ENCODE data around the gene ACSL3. TPM values are rescaled to one million over a fixed set of nuclear protein-coding genes. Genes with fewer than 3 reads are reported as not detected.

The ACSL3 gene
- total RNA-seq, 1 experiment from 2014 or later = 100 TPM

- CTCF ChIA-PET = no interaction called here
- no peaks in the 10 kb centered on the region for H3K9me3 Mint-ChIP-seq
- H3K27me3 Mint-ChIP-seq (ENCODE audit: low read depth) = no peaks in the 10 kb centered on the region
- H3K4me3 Mint-ChIP-seq = no peak overlapping the region
- POLR2A ChIA-PET = interaction anchor here (0.6 kb wide), 1 partner anchor 118 kb away, joined by 3 read pairs; no protein-coding TSS in a partner anchor
- H3K4me1 Mint-ChIP-seq = peaks cover 19% of the 10 kb centered on the region
- H3K36me3 Mint-ChIP-seq = peaks cover 3% of the 10 kb centered on the region; the same call in 1 of the 2 replicates
- no peak overlapping the region for H3K27ac Mint-ChIP-seq
- TF ChIP-seq NFYB (CRISPR knock-in tag; conservative IDR thresholded peaks at IDR 0.05; ENCODE audit: low read depth) (no peak), ESRRA (CRISPR knock-in tag; IDR thresholded peaks at IDR 0.05; ENCODE audit: borderline replicate concordance) (no peak), ZNF263 (CRISPR knock-in tag; IDR thresholded peaks at IDR 0.05; ENCODE audit: low read depth) (no peak), ZNF121 (CRISPR knock-in tag; IDR thresholded peaks at IDR 0.05) (no peak), MLX (CRISPR knock-in tag; IDR thresholded peaks at IDR 0.05) (no peak), ZNF396 (CRISPR knock-in tag; IDR thresholded peaks at IDR 0.05; ENCODE audit: borderline replicate concordance) (no peak), ARID4B (CRISPR knock-in tag; IDR thresholded peaks at IDR 0.05; ENCODE audit: borderline replicate concordance) (no peak), E2F4 (CRISPR knock-in tag; IDR thresholded peaks at IDR 0.05; ENCODE audit: borderline replicate concordance, low read depth) (no peak), ZMAT4 (CRISPR knock-in tag; IDR thresholded peaks at IDR 0.05) (no peak), ZNF281 (CRISPR knock-in tag; IDR thresholded peaks at IDR 0.05) (no peak), JAZF1 (CRISPR knock-in tag; IDR thresholded peaks at IDR 0.05) (no peak), ETV6 (CRISPR knock-in tag; IDR thresholded peaks at IDR 0.05) (no peak), ZNF425 (CRISPR knock-in tag; conservative IDR thresholded peaks at IDR 0.05) (no peak), RORB (CRISPR knock-in tag; IDR thresholded peaks at IDR 0.05) (no peak), ATF1 (CRISPR knock-in tag; IDR thresholded peaks at IDR 0.05) (no peak), RELA (CRISPR knock-in tag; IDR thresholded peaks at IDR 0.05; ENCODE audit: borderline replicate concordance) (no peak)
- DNase-seq (ENCODE audit: low spot score) (no peak), ATAC-seq (no peak)
Measured at GRCh38 chr2:222862909-222863544, 2.2 kb downstream of the ACSL3 start.

All from WTC11 (cell line).